Measurements from ENCODE around the gene PODXL.

GRCh38 chr7:131482800-131483199 lies 73.6 kb downstream of the PODXL start:
- TF ChIP-seq CTCF (conservative IDR thresholded peaks at IDR 0.05 in 1 of 2, IDR thresholded peaks at IDR 0.05 in 1 of 2; ENCODE audit: extremely low read depth in 1 of 2, insufficient read depth in 1 of 2, low read depth in 1 of 2, low read length in 2 of 2) (no peak), EZH2 (IDR thresholded peaks at IDR 0.05; ENCODE audit: borderline replicate concordance, low read length) (no peak)

All from mammary epithelial cell (primary cell).